ENCODE results near the gene CHML.

CHML gene

GRCh38 chr1:241606544-241606943, 33.6 kb downstream of the CHML start:
- H3K27ac ChIP-seq (ENCODE audit: low read length), result no peak overlapping the region
- H3K4me1 ChIP-seq (ENCODE audit: control insufficient read depth in 1 of 2, insufficient read depth in 2 of 2, low read length in 2 of 2), result no peaks in the 10 kb centered on the region
- H3K4me3 ChIP-seq (ENCODE audit: low read depth in 1 of 2, low read length in 2 of 2), result no peak overlapping the region
- H3K36me3 ChIP-seq (ENCODE audit: control insufficient read depth in 1 of 2, insufficient read depth in 2 of 2, low read length in 2 of 2), result no peaks in the 10 kb centered on the region
- H3K9me3 ChIP-seq (ENCODE audit: control insufficient read depth in 1 of 2, low read length in 2 of 2), result no peaks in the 10 kb centered on the region
- H3K27me3 ChIP-seq (ENCODE audit: low read depth, low read length), result no peaks in the 10 kb centered on the region

- Histone ChIP-seq H3K36me3 (ENCODE audit: control insufficient read depth in 1 of 2, insufficient read depth in 2 of 2, low read length in 2 of 2) (no peaks in the 10 kb centered on the region), H3K4me1 (ENCODE audit: control insufficient read depth in 1 of 2, insufficient read depth in 2 of 2, low read length in 2 of 2) (no peaks in the 10 kb centered on the region), H3K4me3 (ENCODE audit: low read depth in 1 of 2, low read length in 2 of 2) (no peak overlapping the region), H3K9me3 (ENCODE audit: control insufficient read depth in 1 of 2, low read length in 2 of 2) (no peaks in the 10 kb centered on the region), H3K27ac (ENCODE audit: low read length) (no peak overlapping the region), H3K27me3 (ENCODE audit: low read depth, low read length) (no peaks in the 10 kb centered on the region)
Observed at GRCh38 chr1:241605146-241605805, 34.9 kb downstream of the CHML start.

- H3K4me3 ChIP-seq (ENCODE audit: low read depth in 1 of 2, low read length in 2 of 2), result no peak overlapping the region
- no peak overlapping the region for H3K27ac ChIP-seq (ENCODE audit: low read length)
- H3K9me3 ChIP-seq (ENCODE audit: control insufficient read depth in 1 of 2, low read length in 2 of 2), result no peaks in the 10 kb centered on the region
- no peaks in the 10 kb centered on the region for H3K36me3 ChIP-seq (ENCODE audit: control insufficient read depth in 1 of 2, insufficient read depth in 2 of 2, low read length in 2 of 2)
- no peaks in the 10 kb centered on the region for H3K27me3 ChIP-seq (ENCODE audit: low read depth, low read length)
- H3K4me1 ChIP-seq (ENCODE audit: control insufficient read depth in 1 of 2, insufficient read depth in 2 of 2, low read length in 2 of 2), result no peaks in the 10 kb centered on the region
Observed at GRCh38 chr1:241603731-241604245, 36.4 kb downstream of the CHML start.

- no peak overlapping the region for H3K27ac ChIP-seq (ENCODE audit: low read length)
- no peaks in the 10 kb centered on the region for H3K4me1 ChIP-seq (ENCODE audit: control insufficient read depth in 1 of 2, insufficient read depth in 2 of 2, low read length in 2 of 2)
- no peaks in the 10 kb centered on the region for H3K36me3 ChIP-seq (ENCODE audit: control insufficient read depth in 1 of 2, insufficient read depth in 2 of 2, low read length in 2 of 2)
Observed at GRCh38 chr1:241600496-241600901, 39.7 kb downstream of the CHML start.

GRCh38 chr1:241598249-241598648, 41.9 kb downstream of the CHML start:
- no peaks in the 10 kb centered on the region for H3K4me1 ChIP-seq (ENCODE audit: control insufficient read depth in 1 of 2, insufficient read depth in 2 of 2, low read length in 2 of 2)
- no peaks in the 10 kb centered on the region for H3K27me3 ChIP-seq (ENCODE audit: low read depth, low read length)
- no peak overlapping the region for H3K27ac ChIP-seq (ENCODE audit: low read length)
- H3K9me3 ChIP-seq (ENCODE audit: control insufficient read depth in 1 of 2, low read length in 2 of 2), result no peaks in the 10 kb centered on the region
- no peak overlapping the region for H3K4me3 ChIP-seq (ENCODE audit: low read depth in 1 of 2, low read length in 2 of 2)
- H3K36me3 ChIP-seq (ENCODE audit: control insufficient read depth in 1 of 2, insufficient read depth in 2 of 2, low read length in 2 of 2), result no peaks in the 10 kb centered on the region

More at GRCh38 chr1:241600496-241600901, 39.7 kb downstream of the CHML start:
- Histone ChIP-seq H3K4me3 (ENCODE audit: low read depth in 1 of 2, low read length in 2 of 2) (no peak overlapping the region), H3K9me3 (ENCODE audit: control insufficient read depth in 1 of 2, low read length in 2 of 2) (no peaks in the 10 kb centered on the region), H3K27me3 (ENCODE audit: low read depth, low read length) (no peaks in the 10 kb centered on the region)

- Histone ChIP-seq H3K27ac (ENCODE audit: low read length) (no peak overlapping the region), H3K4me1 (ENCODE audit: control insufficient read depth in 1 of 2, insufficient read depth in 2 of 2, low read length in 2 of 2) (no peaks in the 10 kb centered on the region)
Observed at GRCh38 chr1:241596633-241597032, 43.5 kb downstream of the CHML start.

GRCh38 chr1:241593186-241593585, 47.0 kb downstream of the CHML start:
- Histone ChIP-seq H3K9me3 (ENCODE audit: control insufficient read depth in 1 of 2, low read length in 2 of 2) (no peaks in the 10 kb centered on the region), H3K4me3 (ENCODE audit: low read depth in 1 of 2, low read length in 2 of 2) (no peak overlapping the region), H3K27me3 (ENCODE audit: low read depth, low read length) (no peaks in the 10 kb centered on the region), H3K27ac (ENCODE audit: low read length) (no peak overlapping the region), H3K36me3 (ENCODE audit: control insufficient read depth in 1 of 2, insufficient read depth in 2 of 2, low read length in 2 of 2) (no peaks in the 10 kb centered on the region), H3K4me1 (ENCODE audit: control insufficient read depth in 1 of 2, insufficient read depth in 2 of 2, low read length in 2 of 2) (no peaks in the 10 kb centered on the region)

More at GRCh38 chr1:241596633-241597032, 43.5 kb downstream of the CHML start:
- Histone ChIP-seq H3K4me3 (ENCODE audit: low read depth in 1 of 2, low read length in 2 of 2) (no peak overlapping the region), H3K9me3 (ENCODE audit: control insufficient read depth in 1 of 2, low read length in 2 of 2) (no peaks in the 10 kb centered on the region), H3K27me3 (ENCODE audit: low read depth, low read length) (no peaks in the 10 kb centered on the region), H3K36me3 (ENCODE audit: control insufficient read depth in 1 of 2, insufficient read depth in 2 of 2, low read length in 2 of 2) (no peaks in the 10 kb centered on the region)

- H3K27me3 ChIP-seq (ENCODE audit: low read depth, low read length), result no peaks in the 10 kb centered on the region
- H3K27ac ChIP-seq (ENCODE audit: low read length), result no peak overlapping the region
- no peak overlapping the region for H3K4me3 ChIP-seq (ENCODE audit: low read depth in 1 of 2, low read length in 2 of 2)
- no peaks in the 10 kb centered on the region for H3K4me1 ChIP-seq (ENCODE audit: control insufficient read depth in 1 of 2, insufficient read depth in 2 of 2, low read length in 2 of 2)
- no peaks in the 10 kb centered on the region for H3K36me3 ChIP-seq (ENCODE audit: control insufficient read depth in 1 of 2, insufficient read depth in 2 of 2, low read length in 2 of 2)
- no peaks in the 10 kb centered on the region for H3K9me3 ChIP-seq (ENCODE audit: control insufficient read depth in 1 of 2, low read length in 2 of 2)
Observed at GRCh38 chr1:241592273-241592958, 47.8 kb downstream of the CHML start.

GRCh38 chr1:241591736-241592135, 48.4 kb downstream of the CHML start:
- Histone ChIP-seq H3K4me3 (ENCODE audit: low read depth in 1 of 2, low read length in 2 of 2) (no peak overlapping the region), H3K27ac (ENCODE audit: low read length) (no peak overlapping the region)

GRCh38 chr1:241591317-241591716, 48.9 kb downstream of the CHML start:
- Histone ChIP-seq H3K36me3 (ENCODE audit: control insufficient read depth in 1 of 2, insufficient read depth in 2 of 2, low read length in 2 of 2) (no peaks in the 10 kb centered on the region), H3K4me3 (ENCODE audit: low read depth in 1 of 2, low read length in 2 of 2) (no peak overlapping the region), H3K27me3 (ENCODE audit: low read depth, low read length) (no peaks in the 10 kb centered on the region), H3K4me1 (ENCODE audit: control insufficient read depth in 1 of 2, insufficient read depth in 2 of 2, low read length in 2 of 2) (no peaks in the 10 kb centered on the region), H3K9me3 (ENCODE audit: control insufficient read depth in 1 of 2, low read length in 2 of 2) (no peaks in the 10 kb centered on the region), H3K27ac (ENCODE audit: low read length) (no peak overlapping the region)

More at GRCh38 chr1:241591736-241592135, 48.4 kb downstream of the CHML start:
- H3K36me3 ChIP-seq (ENCODE audit: control insufficient read depth in 1 of 2, insufficient read depth in 2 of 2, low read length in 2 of 2), result no peaks in the 10 kb centered on the region
- H3K9me3 ChIP-seq (ENCODE audit: control insufficient read depth in 1 of 2, low read length in 2 of 2), result no peaks in the 10 kb centered on the region
- no peaks in the 10 kb centered on the region for H3K4me1 ChIP-seq (ENCODE audit: control insufficient read depth in 1 of 2, insufficient read depth in 2 of 2, low read length in 2 of 2)
- H3K27me3 ChIP-seq (ENCODE audit: low read depth, low read length), result no peaks in the 10 kb centered on the region

- H3K4me1 ChIP-seq (ENCODE audit: control insufficient read depth in 1 of 2, insufficient read depth in 2 of 2, low read length in 2 of 2), result no peaks in the 10 kb centered on the region
- no peaks in the 10 kb centered on the region for H3K27me3 ChIP-seq (ENCODE audit: low read depth, low read length)
- no peaks in the 10 kb centered on the region for H3K36me3 ChIP-seq (ENCODE audit: control insufficient read depth in 1 of 2, insufficient read depth in 2 of 2, low read length in 2 of 2)
- no peak overlapping the region for H3K27ac ChIP-seq (ENCODE audit: low read length)
- no peak overlapping the region for H3K4me3 ChIP-seq (ENCODE audit: low read depth in 1 of 2, low read length in 2 of 2)
- H3K9me3 ChIP-seq (ENCODE audit: control insufficient read depth in 1 of 2, low read length in 2 of 2), result no peaks in the 10 kb centered on the region
Observed at GRCh38 chr1:241590719-241591118, 49.5 kb downstream of the CHML start.
